Astrocyte (in vitro differentiated cells and primary cell): ENCODE data around the gene KLC3. TPM values are rescaled to one million over a fixed set of nuclear protein-coding genes. Genes with fewer than 3 reads are reported as not detected.
"Not testable (repeated sequence)": the region's sequence is repeated elsewhere in the genome, so short reads cannot be mapped to it uniquely, and the experiment has no call there.

ENCODE experiments used
- DNase-seq: peaks from one replicate; pipeline ENCODE4 v3.0.0-alpha.2; 2010; ENCODE audit warnings: low read depth
- FAIRE-seq: peaks from 2 replicates; lab custom pipeline; 2011; peaks lifted over from hg19 to GRCh38; lab: Jason Lieb, UNC
- H2AFZ ChIP-seq: 2 replicates; pipeline ENCODE4 v1.6.0; 2012; ENCODE audit warnings: low read depth, low read length, inconsistent platforms
- H3K27ac ChIP-seq: 2 replicates; pipeline ENCODE4 v1.5.1; 2011; ENCODE audit warnings: low read depth, low read length, inconsistent platforms
- H3K27me3 ChIP-seq: 2 replicates; pipeline ENCODE4 v1.6.0; 2011; ENCODE audit warnings: low read length, inconsistent platforms; ENCODE audit not compliant: insufficient read depth
- H3K36me3 ChIP-seq: 2 replicates; pipeline ENCODE4 v1.5.1; 2011; ENCODE audit warnings: low read length, inconsistent platforms; ENCODE audit not compliant: insufficient read depth
- H3K4me1 ChIP-seq: 2 replicates; pipeline ENCODE4 v1.5.1; 2011; ENCODE audit warnings: low read length, inconsistent platforms; ENCODE audit not compliant: insufficient read depth
- H3K4me2 ChIP-seq: 2 replicates; pipeline ENCODE4 v1.6.0; 2012; ENCODE audit warnings: low read length, inconsistent platforms
- H3K4me3 ChIP-seq: 2 replicates; pipeline ENCODE4 v1.5.1; 2011; ENCODE audit warnings: low read depth, mild to moderate bottlenecking, low read length, inconsistent platforms; ENCODE audit not compliant: insufficient read depth
- H3K79me2 ChIP-seq: 2 replicates; pipeline ENCODE4 v1.6.0; 2012; ENCODE audit warnings: mild to moderate bottlenecking, low read length, inconsistent platforms; ENCODE audit not compliant: insufficient read depth
- H3K9ac ChIP-seq: 2 replicates; pipeline ENCODE4 v1.6.0; 2012; ENCODE audit warnings: mild to moderate bottlenecking, low read length, inconsistent platforms
- H3K9me3 ChIP-seq: 2 replicates; pipeline ENCODE4 v1.5.1; 2012; ENCODE audit warnings: low read depth, mild to moderate bottlenecking, low read length, inconsistent platforms; ENCODE audit not compliant: insufficient read depth
- H4K20me1 ChIP-seq: 2 replicates; pipeline ENCODE4 v1.6.0; 2012; ENCODE audit warnings: low read length, inconsistent platforms; ENCODE audit not compliant: insufficient read depth
- H3K27ac Mint-ChIP-seq: one replicate; pipeline ENCODE4 v1.8.0; 2021; ENCODE audit warnings: mild to moderate bottlenecking, mixed read lengths; ENCODE audit not compliant: unreplicated experiment
- H3K27me3 Mint-ChIP-seq: one replicate; pipeline ENCODE4 v1.8.0; 2021; ENCODE audit warnings: low read depth, mixed read lengths; ENCODE audit not compliant: unreplicated experiment
- H3K36me3 Mint-ChIP-seq: one replicate; pipeline ENCODE4 v1.8.0; 2021; ENCODE audit warnings: low read depth, mixed read lengths; ENCODE audit not compliant: unreplicated experiment
- H3K4me1 Mint-ChIP-seq: one replicate; pipeline ENCODE4 v1.8.0; 2021; ENCODE audit warnings: low read depth, mixed read lengths; ENCODE audit not compliant: unreplicated experiment
- H3K4me3 Mint-ChIP-seq: one replicate; pipeline ENCODE4 v1.8.0; 2021; ENCODE audit warnings: mild to moderate bottlenecking, moderate library complexity, mixed read lengths; ENCODE audit not compliant: unreplicated experiment
- H3K9me3 Mint-ChIP-seq: one replicate; pipeline ENCODE4 v1.8.0; 2021; ENCODE audit warnings: mild to moderate bottlenecking, mixed read lengths; ENCODE audit not compliant: unreplicated experiment
- EZH2 ChIP-seq: IDR thresholded peaks from 2 replicates; pipeline ENCODE4 v1.6.1; 2012; ENCODE audit warnings: mild to moderate bottlenecking, low read length, inconsistent platforms; ENCODE audit not compliant: insufficient read depth
- total RNA-seq: library from RNA; stranded (reverse); gene quantifications from 2 replicates; pipeline ENCODE4 v1.2.1, GENCODE V29; 2021
- TF ChIP-seq, protein P1 (sequence below): IDR thresholded peaks from 2 replicates; pipeline ENCODE4 v1.5.1; 2011; ENCODE audit warnings: low read depth, mild to moderate bottlenecking, inconsistent platforms, low read length, moderate library complexity; ENCODE audit not compliant: insufficient read depth

KLC3 gene
- total RNA-seq, 1 donor from 2014 or later = 1.2 TPM

DNA sequence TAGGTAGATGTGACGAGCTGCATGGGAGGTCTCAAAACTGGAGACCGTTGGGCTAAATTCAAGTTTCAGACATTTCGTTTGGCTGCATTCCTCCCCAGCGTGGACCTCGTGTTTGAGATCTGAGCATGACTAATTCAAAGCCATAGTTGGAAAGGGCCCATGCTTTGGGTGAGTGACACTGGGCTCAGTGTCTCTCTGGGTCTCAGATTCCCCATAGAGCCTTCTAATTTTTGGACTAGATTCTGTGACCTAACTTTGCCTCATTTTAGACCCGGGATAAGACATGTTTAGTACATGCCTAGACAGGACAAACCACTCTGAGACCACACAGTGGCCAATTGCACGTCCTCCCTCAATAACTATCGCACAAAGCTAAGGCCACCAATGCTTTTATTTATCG, 34.5 kb upstream of the KLC3 start:
- Histone ChIP-seq H3K27me3 (no peaks in the 10 kb centered on the region), H3K79me2 (no peaks in the 10 kb centered on the region), H3K4me2 (no peak overlapping the region), H4K20me1 (peaks cover 4% of the 10 kb centered on the region), H3K4me1 (peaks cover 3% of the 10 kb centered on the region), H3K4me3 (no peak overlapping the region), H2AFZ (no peak overlapping the region), H3K36me3 (no peaks in the 10 kb centered on the region), H3K9me3 (no peaks in the 10 kb centered on the region), H3K27ac (no peak overlapping the region), H3K9ac (no peak overlapping the region)
- no peaks in the 10 kb centered on the region for H3K27me3 Mint-ChIP-seq
- no peaks in the 10 kb centered on the region for H3K9me3 Mint-ChIP-seq
- DNase-seq = no peak
- no peak overlapping the region for H3K27ac Mint-ChIP-seq
- no peak for FAIRE-seq
- H3K4me3 Mint-ChIP-seq = no peak overlapping the region
- peaks cover 2% of the 10 kb centered on the region for H3K4me1 Mint-ChIP-seq
- H3K36me3 Mint-ChIP-seq = peaks cover 11% of the 10 kb centered on the region
- TF ChIP-seq, protein P1, sequence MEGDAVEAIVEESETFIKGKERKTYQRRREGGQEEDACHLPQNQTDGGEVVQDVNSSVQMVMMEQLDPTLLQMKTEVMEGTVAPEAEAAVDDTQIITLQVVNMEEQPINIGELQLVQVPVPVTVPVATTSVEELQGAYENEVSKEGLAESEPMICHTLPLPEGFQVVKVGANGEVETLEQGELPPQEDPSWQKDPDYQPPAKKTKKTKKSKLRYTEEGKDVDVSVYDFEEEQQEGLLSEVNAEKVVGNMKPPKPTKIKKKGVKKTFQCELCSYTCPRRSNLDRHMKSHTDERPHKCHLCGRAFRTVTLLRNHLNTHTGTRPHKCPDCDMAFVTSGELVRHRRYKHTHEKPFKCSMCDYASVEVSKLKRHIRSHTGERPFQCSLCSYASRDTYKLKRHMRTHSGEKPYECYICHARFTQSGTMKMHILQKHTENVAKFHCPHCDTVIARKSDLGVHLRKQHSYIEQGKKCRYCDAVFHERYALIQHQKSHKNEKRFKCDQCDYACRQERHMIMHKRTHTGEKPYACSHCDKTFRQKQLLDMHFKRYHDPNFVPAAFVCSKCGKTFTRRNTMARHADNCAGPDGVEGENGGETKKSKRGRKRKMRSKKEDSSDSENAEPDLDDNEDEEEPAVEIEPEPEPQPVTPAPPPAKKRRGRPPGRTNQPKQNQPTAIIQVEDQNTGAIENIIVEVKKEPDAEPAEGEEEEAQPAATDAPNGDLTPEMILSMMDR = no peak
- no peak for TF ChIP-seq EZH2

DNA sequence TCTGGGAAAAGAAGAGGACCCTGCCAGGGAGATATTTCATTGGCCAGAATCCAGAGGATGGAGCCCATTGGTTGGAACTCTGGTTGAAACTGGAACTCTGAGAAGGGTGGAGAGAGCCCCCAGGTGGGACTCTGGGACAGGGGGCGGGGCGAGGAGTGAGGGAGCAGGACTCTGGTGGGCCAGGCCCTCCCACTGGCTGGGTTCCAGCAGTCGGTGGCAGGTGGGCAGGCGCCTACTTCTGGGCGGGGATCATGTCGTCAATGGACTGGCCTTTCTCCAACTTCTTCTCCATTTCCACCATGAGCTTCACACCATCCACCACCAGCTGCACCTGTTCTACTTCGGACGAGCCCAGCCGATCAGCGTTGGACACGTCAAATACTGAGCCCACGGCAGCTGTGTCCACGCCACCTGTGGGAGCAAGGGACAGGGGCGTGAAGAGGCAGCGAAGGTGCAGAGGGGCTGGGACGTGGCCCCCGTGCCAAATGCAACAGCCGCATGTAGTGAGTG, 34.0 kb upstream of the KLC3 start:
- Mint-ChIP-seq H3K27ac (no peak overlapping the region), H3K27me3 (no peaks in the 10 kb centered on the region), H3K4me3 (no peak overlapping the region), H3K4me1 (peaks cover 2% of the 10 kb centered on the region), H3K36me3 (peaks cover 11% of the 10 kb centered on the region), H3K9me3 (no peaks in the 10 kb centered on the region)
- Histone ChIP-seq H4K20me1 (peaks cover 4% of the 10 kb centered on the region), H3K27ac (no peak overlapping the region), H3K4me3 (no peak overlapping the region), H3K27me3 (no peaks in the 10 kb centered on the region), H3K9me3 (no peaks in the 10 kb centered on the region), H3K79me2 (no peaks in the 10 kb centered on the region), H3K4me2 (no peak overlapping the region), H3K9ac (no peak overlapping the region), H3K4me1 (peaks cover 3% of the 10 kb centered on the region), H3K36me3 (no peaks in the 10 kb centered on the region), H2AFZ (no peak overlapping the region)
- DNase-seq (no peak), FAIRE-seq (no peak)
- no peak for TF ChIP-seq EZH2
- TF ChIP-seq, protein P1 = no peak

DNA sequence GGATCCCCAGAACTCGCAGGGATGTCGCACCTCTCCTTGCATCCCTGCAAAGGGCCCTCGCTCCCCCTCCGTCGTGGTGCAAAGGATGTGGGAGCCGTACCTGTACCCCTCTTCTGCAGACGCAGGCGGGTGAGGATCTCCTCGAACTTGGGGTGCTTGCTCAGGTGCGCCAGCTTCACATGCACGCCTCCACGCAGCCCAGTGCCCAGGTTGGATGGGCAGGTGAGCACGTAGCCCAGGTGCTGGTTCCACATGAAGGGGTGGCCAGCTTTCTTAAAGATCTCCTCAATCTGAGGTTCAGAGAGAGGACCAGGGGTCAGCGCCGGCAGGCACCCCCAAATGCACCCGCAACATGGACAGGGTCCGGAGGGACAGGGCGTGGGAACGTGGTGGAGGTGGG, 33.2 kb upstream of the KLC3 start:
- no peak for FAIRE-seq
- no peaks in the 10 kb centered on the region for H3K79me2 ChIP-seq
- TF ChIP-seq EZH2 = no peak
- TF ChIP-seq, protein P1 = no peak
- Mint-ChIP-seq H3K27ac (no peak overlapping the region), H3K4me1 (peaks cover 2% of the 10 kb centered on the region), H3K4me3 (no peak overlapping the region), H3K27me3 (no peaks in the 10 kb centered on the region), H3K36me3 (peaks cover 7% of the 10 kb centered on the region), H3K9me3 (no peaks in the 10 kb centered on the region)
- no peaks in the 10 kb centered on the region for H3K36me3 ChIP-seq
- H3K9ac ChIP-seq = no peak overlapping the region
- H3K27me3 ChIP-seq = no peaks in the 10 kb centered on the region
- H3K9me3 ChIP-seq = no peaks in the 10 kb centered on the region
- no peak overlapping the region for H2AFZ ChIP-seq
- no peak overlapping the region for H3K4me3 ChIP-seq
- peaks cover 4% of the 10 kb centered on the region for H4K20me1 ChIP-seq
- peaks cover 3% of the 10 kb centered on the region for H3K4me1 ChIP-seq
- DNase-seq = no peak
- H3K27ac ChIP-seq = no peak overlapping the region
- H3K4me2 ChIP-seq = no peak overlapping the region

GRCh38 chr19:45309322-45309721, 31.2 kb upstream of the KLC3 start:
- H3K27ac ChIP-seq, H3K4me3 Mint-ChIP-seq, FAIRE-seq: not testable (repeated sequence)

More at GRCh38 chr19:45309322-45309721, 31.2 kb upstream of the KLC3 start:
- not testable (repeated sequence) for H3K79me2 ChIP-seq, DNase-seq, H3K4me1 Mint-ChIP-seq, H3K4me1 ChIP-seq, H3K9me3 ChIP-seq, H3K9me3 Mint-ChIP-seq, H3K4me2 ChIP-seq, H3K36me3 ChIP-seq, H2AFZ ChIP-seq, H3K9ac ChIP-seq, H3K36me3 Mint-ChIP-seq, H3K4me3 ChIP-seq, H3K27me3 ChIP-seq, H3K27ac Mint-ChIP-seq, H4K20me1 ChIP-seq
- H3K27me3 Mint-ChIP-seq = peaks cover 12% of the 10 kb centered on the region
